Measurements from ENCODE around the gene TMEM120B. TPM values are rescaled to one million over a fixed set of nuclear protein-coding genes. Genes with fewer than 3 reads are reported as not detected.
A peak's percentile ranks its signal among the peaks of the same experiment; 100 is the strongest.

TMEM120B gene
- total and polyA plus RNA-seq, 2 of the 13 experiments (the other 11 are each of a cell fraction or from before 2014, with no cell fraction given), result 7.1 to 12.9 TPM

DNA sequence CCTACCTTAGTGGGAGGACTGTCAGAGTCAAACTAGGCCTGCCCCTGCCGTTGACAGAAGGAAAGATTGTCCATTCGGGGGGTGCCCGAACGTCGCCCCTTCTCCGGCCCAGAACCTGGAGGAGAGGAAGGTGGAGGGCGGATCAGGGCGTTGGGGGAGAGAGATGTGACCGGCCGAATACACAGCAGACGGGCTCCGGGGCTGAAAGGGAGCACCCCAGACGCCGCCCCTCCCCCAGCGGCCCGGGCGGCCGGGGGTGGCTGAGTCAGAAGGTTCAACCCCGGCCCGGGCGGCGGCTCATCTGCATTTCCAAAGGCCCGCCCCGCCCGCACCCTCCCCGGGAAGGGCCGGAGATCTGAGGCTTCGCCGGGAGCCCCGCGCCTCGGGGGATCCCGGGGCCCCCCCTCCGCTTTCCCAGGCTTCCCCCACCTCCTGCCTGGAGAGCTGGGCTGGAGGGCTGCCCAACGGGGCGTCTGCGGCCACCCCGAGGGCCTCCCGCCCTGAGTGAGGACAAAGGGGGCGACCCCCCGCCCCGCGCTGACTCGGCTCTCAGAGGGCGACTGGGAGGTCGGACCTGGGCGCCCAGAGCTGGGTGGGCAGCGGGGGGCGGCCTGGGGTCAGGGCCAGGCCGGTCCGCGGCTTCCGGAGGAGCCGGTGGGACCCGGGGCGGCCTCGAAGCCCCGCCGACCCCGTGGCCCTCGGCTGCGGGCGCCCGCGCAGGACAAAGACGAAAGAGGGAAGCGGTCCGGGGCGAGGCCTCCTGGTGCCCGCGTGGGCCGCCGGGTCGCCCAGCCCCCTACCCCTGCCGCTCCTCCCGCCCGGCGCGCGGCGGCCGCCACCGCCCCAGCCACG is 87.5 kb downstream of the TMEM120B start (continued):
- TF ChIP-seq, protein P1, sequence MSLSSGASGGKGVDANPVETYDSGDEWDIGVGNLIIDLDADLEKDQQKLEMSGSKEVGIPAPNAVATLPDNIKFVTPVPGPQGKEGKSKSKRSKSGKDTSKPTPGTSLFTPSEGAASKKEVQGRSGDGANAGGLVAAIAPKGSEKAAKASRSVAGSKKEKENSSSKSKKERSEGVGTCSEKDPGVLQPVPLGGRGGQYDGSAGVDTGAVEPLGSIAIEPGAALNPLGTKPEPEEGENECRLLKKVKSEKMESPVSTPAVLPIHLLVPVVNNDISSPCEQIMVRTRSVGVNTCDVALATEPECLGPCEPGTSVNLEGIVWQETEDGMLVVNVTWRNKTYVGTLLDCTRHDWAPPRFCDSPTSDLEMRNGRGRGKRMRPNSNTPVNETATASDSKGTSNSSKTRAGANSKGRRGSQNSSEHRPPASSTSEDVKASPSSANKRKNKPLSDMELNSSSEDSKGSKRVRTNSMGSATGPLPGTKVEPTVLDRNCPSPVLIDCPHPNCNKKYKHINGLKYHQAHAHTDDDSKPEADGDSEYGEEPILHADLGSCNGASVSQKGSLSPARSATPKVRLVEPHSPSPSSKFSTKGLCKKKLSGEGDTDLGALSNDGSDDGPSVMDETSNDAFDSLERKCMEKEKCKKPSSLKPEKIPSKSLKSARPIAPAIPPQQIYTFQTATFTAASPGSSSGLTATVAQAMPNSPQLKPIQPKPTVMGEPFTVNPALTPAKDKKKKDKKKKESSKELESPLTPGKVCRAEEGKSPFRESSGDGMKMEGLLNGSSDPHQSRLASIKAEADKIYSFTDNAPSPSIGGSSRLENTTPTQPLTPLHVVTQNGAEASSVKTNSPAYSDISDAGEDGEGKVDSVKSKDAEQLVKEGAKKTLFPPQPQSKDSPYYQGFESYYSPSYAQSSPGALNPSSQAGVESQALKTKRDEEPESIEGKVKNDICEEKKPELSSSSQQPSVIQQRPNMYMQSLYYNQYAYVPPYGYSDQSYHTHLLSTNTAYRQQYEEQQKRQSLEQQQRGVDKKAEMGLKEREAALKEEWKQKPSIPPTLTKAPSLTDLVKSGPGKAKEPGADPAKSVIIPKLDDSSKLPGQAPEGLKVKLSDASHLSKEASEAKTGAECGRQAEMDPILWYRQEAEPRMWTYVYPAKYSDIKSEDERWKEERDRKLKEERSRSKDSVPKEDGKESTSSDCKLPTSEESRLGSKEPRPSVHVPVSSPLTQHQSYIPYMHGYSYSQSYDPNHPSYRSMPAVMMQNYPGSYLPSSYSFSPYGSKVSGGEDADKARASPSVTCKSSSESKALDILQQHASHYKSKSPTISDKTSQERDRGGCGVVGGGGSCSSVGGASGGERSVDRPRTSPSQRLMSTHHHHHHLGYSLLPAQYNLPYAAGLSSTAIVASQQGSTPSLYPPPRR (CRISPR knock-in tag; IDR thresholded peaks at IDR 0.05; ENCODE audit: borderline replicate concordance), result peak; percentile 70
- peak; percentile 93 for TF ChIP-seq RARA (CRISPR knock-in tag; IDR thresholded peaks at IDR 0.05)
- TF ChIP-seq HMG20B (CRISPR knock-in tag; conservative IDR thresholded peaks at IDR 0.05), result no peak
- no peak for TF ChIP-seq ATM (IDR thresholded peaks at IDR 0.05; ENCODE audit: borderline replicate concordance)
- TF ChIP-seq, protein P2, sequence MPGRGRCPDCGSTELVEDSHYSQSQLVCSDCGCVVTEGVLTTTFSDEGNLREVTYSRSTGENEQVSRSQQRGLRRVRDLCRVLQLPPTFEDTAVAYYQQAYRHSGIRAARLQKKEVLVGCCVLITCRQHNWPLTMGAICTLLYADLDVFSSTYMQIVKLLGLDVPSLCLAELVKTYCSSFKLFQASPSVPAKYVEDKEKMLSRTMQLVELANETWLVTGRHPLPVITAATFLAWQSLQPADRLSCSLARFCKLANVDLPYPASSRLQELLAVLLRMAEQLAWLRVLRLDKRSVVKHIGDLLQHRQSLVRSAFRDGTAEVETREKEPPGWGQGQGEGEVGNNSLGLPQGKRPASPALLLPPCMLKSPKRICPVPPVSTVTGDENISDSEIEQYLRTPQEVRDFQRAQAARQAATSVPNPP (CRISPR knock-in tag; IDR thresholded peaks at IDR 0.05), result no peak
- TF ChIP-seq ZNF546 (CRISPR knock-in tag; conservative IDR thresholded peaks at IDR 0.05), result peak; percentile 68; the same call in 1 of the 2 replicates
- no peak for TF ChIP-seq PAF1 (CRISPR knock-in tag; IDR thresholded peaks at IDR 0.05)
- TF ChIP-seq, protein P3, sequence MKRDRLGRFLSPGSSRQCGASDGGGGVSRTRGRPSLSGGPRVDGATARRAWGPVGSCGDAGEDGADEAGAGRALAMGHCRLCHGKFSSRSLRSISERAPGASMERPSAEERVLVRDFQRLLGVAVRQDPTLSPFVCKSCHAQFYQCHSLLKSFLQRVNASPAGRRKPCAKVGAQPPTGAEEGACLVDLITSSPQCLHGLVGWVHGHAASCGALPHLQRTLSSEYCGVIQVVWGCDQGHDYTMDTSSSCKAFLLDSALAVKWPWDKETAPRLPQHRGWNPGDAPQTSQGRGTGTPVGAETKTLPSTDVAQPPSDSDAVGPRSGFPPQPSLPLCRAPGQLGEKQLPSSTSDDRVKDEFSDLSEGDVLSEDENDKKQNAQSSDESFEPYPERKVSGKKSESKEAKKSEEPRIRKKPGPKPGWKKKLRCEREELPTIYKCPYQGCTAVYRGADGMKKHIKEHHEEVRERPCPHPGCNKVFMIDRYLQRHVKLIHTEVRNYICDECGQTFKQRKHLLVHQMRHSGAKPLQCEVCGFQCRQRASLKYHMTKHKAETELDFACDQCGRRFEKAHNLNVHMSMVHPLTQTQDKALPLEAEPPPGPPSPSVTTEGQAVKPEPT (CRISPR knock-in tag; IDR thresholded peaks at IDR 0.05; ENCODE audit: low read depth), result no peak
- no peak for TF ChIP-seq BHLHE40 (IDR thresholded peaks at IDR 0.05; ENCODE audit: low read length)
- TF ChIP-seq, protein P4, sequence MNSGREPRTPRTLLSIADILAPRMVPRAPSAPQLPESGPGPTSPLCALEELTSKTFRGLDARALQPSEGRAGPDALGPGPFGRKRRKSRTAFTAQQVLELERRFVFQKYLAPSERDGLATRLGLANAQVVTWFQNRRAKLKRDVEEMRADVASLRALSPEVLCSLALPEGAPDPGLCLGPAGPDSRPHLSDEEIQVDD (CRISPR knock-in tag; IDR thresholded peaks at IDR 0.05; ENCODE audit: borderline replicate concordance), result no peak
- no peak for TF ChIP-seq MATR3 (CRISPR knock-in tag; IDR thresholded peaks at IDR 0.05)
- peak; percentile 43; the same call in 1 of the 2 replicates for TF ChIP-seq ZFP90 (CRISPR knock-in tag; IDR thresholded peaks at IDR 0.05; ENCODE audit: borderline replicate concordance)
- TF ChIP-seq ATF7-NPFF (CRISPR knock-in tag; IDR thresholded peaks at IDR 0.05; ENCODE audit: low read depth), result no peak
- TF ChIP-seq, protein P5, sequence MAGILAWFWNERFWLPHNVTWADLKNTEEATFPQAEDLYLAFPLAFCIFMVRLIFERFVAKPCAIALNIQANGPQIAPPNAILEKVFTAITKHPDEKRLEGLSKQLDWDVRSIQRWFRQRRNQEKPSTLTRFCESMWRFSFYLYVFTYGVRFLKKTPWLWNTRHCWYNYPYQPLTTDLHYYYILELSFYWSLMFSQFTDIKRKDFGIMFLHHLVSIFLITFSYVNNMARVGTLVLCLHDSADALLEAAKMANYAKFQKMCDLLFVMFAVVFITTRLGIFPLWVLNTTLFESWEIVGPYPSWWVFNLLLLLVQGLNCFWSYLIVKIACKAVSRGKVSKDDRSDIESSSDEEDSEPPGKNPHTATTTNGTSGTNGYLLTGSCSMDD (CRISPR knock-in tag; IDR thresholded peaks at IDR 0.05), result no peak
- TF ChIP-seq ZC3H13 (CRISPR knock-in tag; IDR thresholded peaks at IDR 0.05), result no peak
- 0 out of 2 replicates have a peak, but pooled peaks have one; percentile 21 for TF ChIP-seq ZNF558 (CRISPR knock-in tag; IDR thresholded peaks at IDR 0.05; ENCODE audit: borderline replicate concordance)
- TF ChIP-seq IKZF1 (IDR thresholded peaks at IDR 0.05), result no peak
- TF ChIP-seq ZFP36 (IDR thresholded peaks at IDR 0.05; ENCODE audit: borderline replicate concordance, low read depth, low read length, partially characterized antibody), result no peak
